GM10847 (cell line): ENCODE results near the gene SLC12A9.
A peak's percentile ranks its signal among the peaks of the same experiment; 100 is the strongest.

Source experiments
- POLR2A ChIP-seq: IDR thresholded peaks from 2 replicates; pipeline ENCODE4 v1.6.1; 2011; ENCODE audit not compliant: insufficient read length; ENCODE audit errors: extremely low read depth

The SLC12A9 gene

GRCh38 chr7:100837099-100837836 lies 15.2 kb upstream of the SLC12A9 start:
- TF ChIP-seq POLR2A: peak; percentile 9

GRCh38 chr7:100839361-100839760 lies 13.2 kb upstream of the SLC12A9 start:
- TF ChIP-seq POLR2A: no peak

GRCh38 chr7:100840470-100841100 lies 11.9 kb upstream of the SLC12A9 start:
- no peak for TF ChIP-seq POLR2A

GRCh38 chr7:100847360-100847759 lies 5.2 kb upstream of the SLC12A9 start:
- no peak for TF ChIP-seq POLR2A

- TF ChIP-seq POLR2A: no peak
Observed at GRCh38 chr7:100854146-100854895, 1.8 kb downstream of the SLC12A9 start.

GRCh38 chr7:100855515-100855914 lies 3.0 kb downstream of the SLC12A9 start:
- TF ChIP-seq POLR2A: no peak

GRCh38 chr7:100856871-100857282 lies 4.4 kb downstream of the SLC12A9 start:
- no peak for TF ChIP-seq POLR2A

GRCh38 chr7:100859856-100860255 lies 7.3 kb downstream of the SLC12A9 start:
- TF ChIP-seq POLR2A: no peak

GRCh38 chr7:100860702-100861615 lies 8.4 kb downstream of the SLC12A9 start:
- TF ChIP-seq POLR2A: no peak

- TF ChIP-seq POLR2A: no peak
Observed at GRCh38 chr7:100861616-100861985, 9.1 kb downstream of the SLC12A9 start.

- TF ChIP-seq POLR2A: no peak
Observed at GRCh38 chr7:100863406-100863950, 11.0 kb downstream of the SLC12A9 start.

- no peak for TF ChIP-seq POLR2A
Observed at GRCh38 chr7:100864263-100864845, 11.8 kb downstream of the SLC12A9 start.

- no peak for TF ChIP-seq POLR2A
Observed at GRCh38 chr7:100865372-100865911, 12.9 kb downstream of the SLC12A9 start.
